ENCODE data around the gene TOM1L2.

TOM1L2 gene

DNA sequence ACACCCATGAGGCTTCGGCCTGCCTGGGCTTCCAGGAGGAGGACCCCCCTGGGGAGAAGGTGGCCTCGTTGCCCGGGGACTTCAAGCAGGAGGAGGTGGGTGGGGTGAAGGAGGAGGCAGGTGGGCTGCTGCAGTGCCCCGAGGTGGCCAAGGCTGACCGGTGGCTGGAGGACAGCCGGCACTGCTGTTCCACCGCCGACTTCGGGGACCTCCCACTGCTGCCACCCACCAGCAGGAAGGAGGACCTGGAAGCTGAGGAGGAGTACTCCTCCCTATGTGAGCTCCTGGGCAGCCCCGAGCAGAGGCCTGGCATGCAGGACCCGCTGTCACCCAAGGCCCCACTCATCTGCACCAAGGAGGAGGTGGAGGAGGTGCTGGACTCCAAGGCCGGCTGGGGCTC is 176.9 kb downstream of the TOM1L2 start:
- DNase-seq, result no peak

DNA sequence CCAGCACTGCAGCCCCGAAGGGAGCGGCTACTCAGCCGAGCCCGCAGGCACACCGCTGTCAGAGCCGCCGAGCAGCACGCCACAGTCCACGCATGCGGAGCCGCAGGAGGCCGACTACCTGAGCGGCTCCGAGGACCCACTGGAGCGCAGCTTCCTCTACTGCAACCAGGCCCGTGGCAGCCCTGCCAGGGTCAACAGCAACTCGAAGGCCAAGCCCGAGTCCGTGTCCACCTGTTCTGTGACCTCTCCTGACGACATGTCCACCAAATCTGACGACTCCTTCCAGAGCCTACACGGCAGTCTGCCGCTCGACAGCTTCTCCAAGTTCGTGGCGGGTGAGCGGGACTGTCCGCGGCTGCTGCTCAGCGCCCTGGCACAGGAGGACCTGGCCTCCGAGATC is 177.8 kb downstream of the TOM1L2 start:
- DNase-seq, result no peak

Measured in anterior cingulate cortex (tissue), 58 donors.